Right atrium auricular region (tissue), 2 donors: Measurements from ENCODE around the gene SF3A2. TPM values are rescaled to one million over a fixed set of nuclear protein-coding genes. Genes with fewer than 3 reads are reported as not detected.

Experiments used
- DNase-seq: peaks from one replicate; pipeline ENCODE4 v3.0.0-alpha.2; 2019; ENCODE audit warnings: low spot score
- H3K27ac ChIP-seq, 2 donors: fragments of 200-600 bp; sonication (generic); 1 replicate in 1 of 2; 2 replicates in 1 of 2; pipeline ENCODE4 v1.5.1; 2016 to 2019
- H3K27me3 ChIP-seq, 2 donors: fragments of 200-600 bp; sonication (generic); one replicate each; pipeline versions ENCODE4 v1.5.1 to v1.6.0; 2017 to 2019
- H3K36me3 ChIP-seq: fragments of 200-600 bp; sonication (generic); one replicate; pipeline ENCODE4 v1.5.1; 2016
- H3K4me1 ChIP-seq, 2 donors: fragments of 200-600 bp; sonication (generic); one replicate each; pipeline versions ENCODE4 v1.5.1 to v1.6.0; 2017 to 2019
- H3K4me3 ChIP-seq, 2 donors: fragments of 200-600 bp; sonication (generic); 1 replicate in 1 of 2; 2 replicates in 1 of 2; pipeline ENCODE4 v1.5.1; 2017 to 2019; ENCODE audit warnings: mild to moderate bottlenecking in 1 of 2, moderate library complexity in 1 of 2
- H3K9me3 ChIP-seq, 2 donors: fragments of 200-600 bp; sonication (generic); one replicate each; pipeline ENCODE4 v1.5.1; 2019
- CTCF ChIP-seq, 2 donors: fragments of 200-600 bp; sonication (generic); IDR thresholded peaks; one replicate each; pipeline ENCODE4 v1.5.1; 2019; ENCODE audit warnings: antibody characterized with exemption in 2 of 2
- microRNA counts, 2 donors: library from miRNA; unstranded; fragments of <30 nt; microRNA quantifications; one replicate each; lab custom pipeline; 2016 to 2017
- microRNA-seq, 2 donors: library from miRNA; unstranded; fragments of <30 nt; microRNA quantifications; one replicate each; pipeline ENCODE4, GENCODE V29; 2016 to 2017; ENCODE audit warnings: borderline number of aligned reads in 2 of 2, borderline replicate concordance in 1 of 2
- total RNA-seq, 2 donors: library from RNA; depleted of rRNA; stranded (reverse); fragments of >200 nt; gene quantifications; one replicate each; pipeline ENCODE4 v1.1.0, GENCODE V29; 2016

The SF3A2 gene
- total RNA-seq, 2 donors from 2014 or later = 17.3 to 30.4 TPM

- no peak for TF ChIP-seq CTCF (IDR thresholded peaks at IDR 0.05)
- Histone ChIP-seq H3K4me1 (peaks cover 0 to 35% of the 10 kb centered on the region in 2 donors), H3K9me3 (no peaks in the 10 kb centered on the region), H3K27ac (peak overlapping the region in 1 of 2 donors; percentile 26), H3K36me3 (no peaks in the 10 kb centered on the region), H3K4me3 (peak overlapping the region; percentile 21 to 44), H3K27me3 (peaks cover 10 to 28% of the 10 kb centered on the region in 2 donors)
- no peak for DNase-seq
Observed at GRCh38 chr19:2289714-2290435, 53.3 kb downstream of the SF3A2 start.

GRCh38 chr19:2290441-2291184, 54.0 kb downstream of the SF3A2 start:
- peaks cover 0 to 40% of the 10 kb centered on the region in 2 donors for H3K4me1 ChIP-seq

GRCh38 chr19:2291185-2291751, 54.6 kb downstream of the SF3A2 start:
- DNase-seq = no peak
- no peaks in the 10 kb centered on the region for H3K9me3 ChIP-seq
- H3K27ac ChIP-seq = no peak overlapping the region
- TF ChIP-seq CTCF (IDR thresholded peaks at IDR 0.05) = no peak
- H3K27me3 ChIP-seq = peaks cover 10 to 28% of the 10 kb centered on the region in 2 donors
- peak overlapping the region in 1 of 2 donors; percentile 44 for H3K4me3 ChIP-seq
- peaks cover 0 to 40% of the 10 kb centered on the region in 2 donors for H3K4me1 ChIP-seq
- H3K36me3 ChIP-seq = no peaks in the 10 kb centered on the region

More at GRCh38 chr19:2290441-2291184, 54.0 kb downstream of the SF3A2 start:
- Histone ChIP-seq H3K9me3 (no peaks in the 10 kb centered on the region), H3K27ac (no peak overlapping the region), H3K27me3 (peaks cover 10 to 28% of the 10 kb centered on the region in 2 donors), H3K4me3 (peak overlapping the region; percentile 21 to 44), H3K36me3 (no peaks in the 10 kb centered on the region)
- DNase-seq = no peak
- TF ChIP-seq CTCF (IDR thresholded peaks at IDR 0.05) = no peak

- H3K27me3 ChIP-seq = peaks cover 2 to 22% of the 10 kb centered on the region in 2 donors
- no peak for TF ChIP-seq CTCF (IDR thresholded peaks at IDR 0.05)
- no peaks in the 10 kb centered on the region for H3K36me3 ChIP-seq
- H3K9me3 ChIP-seq = no peaks in the 10 kb centered on the region
- no peak for DNase-seq
- H3K4me3 ChIP-seq = peak overlapping the region in 1 of 2 donors; percentile 26
- H3K4me1 ChIP-seq = peaks cover 0 to 35% of the 10 kb centered on the region in 2 donors
- peak overlapping the region; percentile 31 to 38 for H3K27ac ChIP-seq
Observed at GRCh38 chr19:2294687-2295335, 58.2 kb downstream of the SF3A2 start.

GRCh38 chr19:2296141-2296540, 59.5 kb downstream of the SF3A2 start:
- TF ChIP-seq CTCF (IDR thresholded peaks at IDR 0.05) = no peak
- Histone ChIP-seq H3K36me3 (no peaks in the 10 kb centered on the region), H3K9me3 (no peaks in the 10 kb centered on the region), H3K4me3 (no peak overlapping the region), H3K27ac (no peak overlapping the region), H3K4me1 (peaks cover 0 to 22% of the 10 kb centered on the region in 2 donors), H3K27me3 (peaks cover 0 to 10% of the 10 kb centered on the region in 2 donors)
- no peak for DNase-seq

MicroRNAs within 50 kb of the gene (microRNA counts, 767-probe panel; counts per million panel counts)
- 0 to 31.0 counts per million in 2 donors for microRNA hsa-miR-1227 (lab: Ali Mortazavi, UCI)

Small RNA genes lying within 50 kb of the gene (microRNA-seq; reads per million reads assigned to microRNA genes)
- gene MIR1227 = 2.1 to 5.7 reads per million in 2 donors
- 0 to 0.71 reads per million in 2 donors for gene MIR4321

Other genes starting within 250 kb of the SF3A2 start
- gene BTBD2, start 221.1 kb upstream of the SF3A2 start, total RNA-seq = 10 to 100 TPM; 54.8 to 55.9 TPM
- gene MKNK2, start 185.6 kb upstream of the SF3A2 start, total RNA-seq = 100 to 1,000 TPM in 1 of 2 donors, 10 to 100 TPM in 1; 90.3 to 107 TPM
- 10 to 100 TPM; 19.7 to 29.4 TPM for gene MOB3A, start 140.5 kb upstream of the SF3A2 start, total RNA-seq
- gene IZUMO4, start 139.9 kb upstream of the SF3A2 start, total RNA-seq = 1 to 10 TPM in 1 of 2 donors, under 1 TPM in 1; 0.67 to 1.4 TPM
- 10 to 100 TPM; 82.7 to 95.8 TPM for gene AP3D1, start 85.3 kb upstream of the SF3A2 start, total RNA-seq
- gene DOT1L, start 72.9 kb upstream of the SF3A2 start, total RNA-seq = 10 to 100 TPM in 1 of 2 donors, 1 to 10 TPM in 1; 6.7 to 10.3 TPM
- gene PLEKHJ1, start 495 bp upstream of the SF3A2 start, total RNA-seq = 10 to 100 TPM; 44.1 to 53.0 TPM
- gene AMH, start 12.5 kb downstream of the SF3A2 start, total RNA-seq = under 1 TPM in 1 of 2 donors, not detected in 1; 0.98 TPM
- under 1 TPM in 1 of 2 donors, not detected in 1; 0.39 TPM for gene JSRP1, start 19.6 kb downstream of the SF3A2 start, total RNA-seq
- gene PEAK3, start 45.4 kb downstream of the SF3A2 start, total RNA-seq = 1 to 10 TPM; 1.5 to 1.9 TPM
- gene LINGO3, start 71.3 kb downstream of the SF3A2 start, total RNA-seq = not detected
- gene LSM7, start 91.8 kb downstream of the SF3A2 start, total RNA-seq = 100 to 1,000 TPM in 1 of 2 donors, 10 to 100 TPM in 1; 38.6 to 104 TPM
- gene SPPL2B, start 91.9 kb downstream of the SF3A2 start, total RNA-seq = 10 to 100 TPM; 16.7 to 19.8 TPM
- not detected for gene TMPRSS9, start 123.4 kb downstream of the SF3A2 start, total RNA-seq
- 10 to 100 TPM; 37.1 to 37.2 TPM for gene TIMM13, start 190.8 kb downstream of the SF3A2 start, total RNA-seq
- gene LMNB2, start 220.1 kb downstream of the SF3A2 start, total RNA-seq = 10 to 100 TPM in 1 of 2 donors, 1 to 10 TPM in 1; 9.9 to 16.2 TPM
- gene GADD45B, start 239.3 kb downstream of the SF3A2 start, total RNA-seq = 100 to 1,000 TPM; 205 to 218 TPM